Trophoblast cell (in vitro differentiated cells and primary cell): Measurements from ENCODE around the gene ZSCAN21.
"Not testable (repeated sequence)": the region's sequence is repeated elsewhere in the genome, so short reads cannot be mapped to it uniquely, and the experiment has no call there.

Experiments used
- DNase-seq, 2 donors: peaks; one replicate each; pipeline ENCODE4 v3.0.0-alpha.2; 2016
- H2AFZ ChIP-seq: 2 replicates; pipeline ENCODE4 v1.6.1; 2013; ENCODE audit warnings: low read length, moderate library complexity, mild to moderate bottlenecking; ENCODE audit not compliant: insufficient read depth, poor library complexity
- H2AK5ac ChIP-seq: 2 replicates; pipeline ENCODE4 v1.6.1; 2013; ENCODE audit warnings: mild to moderate bottlenecking, low read length
- H2BK120ac ChIP-seq: 2 replicates; pipeline ENCODE4 v1.6.1; 2013; ENCODE audit warnings: low read length, mild to moderate bottlenecking, moderate library complexity; ENCODE audit not compliant: insufficient read depth, poor library complexity
- H2BK12ac ChIP-seq: 2 replicates; pipeline ENCODE4 v1.6.1; 2013; ENCODE audit warnings: mild to moderate bottlenecking, low read length, moderate library complexity
- H2BK5ac ChIP-seq: 2 replicates; pipeline ENCODE4 v1.6.1; 2013; ENCODE audit warnings: low read length, low read depth, moderate library complexity, mild to moderate bottlenecking; ENCODE audit not compliant: poor library complexity
- H3K14ac ChIP-seq: 2 replicates; pipeline ENCODE4 v1.6.1; 2013; ENCODE audit warnings: mild to moderate bottlenecking, low read length
- H3K18ac ChIP-seq: 2 replicates; pipeline ENCODE4 v1.6.1; 2013; ENCODE audit warnings: mild to moderate bottlenecking, low read length
- H3K23ac ChIP-seq: 2 replicates; pipeline ENCODE4 v1.6.1; 2013; ENCODE audit warnings: low read length
- H3K27ac ChIP-seq: 2 replicates; pipeline ENCODE4 v1.5.1; 2013; ENCODE audit warnings: low read depth, mild to moderate bottlenecking, inconsistent platforms, low read length, moderate library complexity
- H3K27me3 ChIP-seq: 2 replicates; pipeline ENCODE4 v1.6.1; 2013; ENCODE audit warnings: inconsistent platforms, mild to moderate bottlenecking, low read length, moderate library complexity; ENCODE audit not compliant: insufficient read depth
- H3K36me3 ChIP-seq, 2 experiments: 1 replicate in 1 of 2; 2 replicates in 1 of 2; pipeline ENCODE4 v1.6.1; 2013; ENCODE audit warnings: low read length in 2 of 2, mild to moderate bottlenecking in 2 of 2, moderate library complexity in 1 of 2; ENCODE audit not compliant: insufficient read depth in 2 of 2, control insufficient read depth in 1 of 2
- H3K4ac ChIP-seq: 2 replicates; pipeline ENCODE4 v1.6.1; 2013; ENCODE audit warnings: low read depth, mild to moderate bottlenecking, low read length, moderate library complexity
- H3K4me1 ChIP-seq, 2 experiments: 1 replicate in 1 of 2; 2 replicates in 1 of 2; pipeline ENCODE4 v1.6.1; 2013; ENCODE audit warnings: low read length in 2 of 2, mild to moderate bottlenecking in 2 of 2, moderate library complexity in 1 of 2; ENCODE audit not compliant: insufficient read depth in 2 of 2, control insufficient read depth in 1 of 2
- H3K4me2 ChIP-seq: 2 replicates; pipeline ENCODE4 v1.6.1; 2013; ENCODE audit warnings: inconsistent platforms, mild to moderate bottlenecking, low read length, moderate library complexity
- H3K4me3 ChIP-seq: 2 replicates; pipeline ENCODE4 v1.5.1; 2013; ENCODE audit warnings: mild to moderate bottlenecking, low read depth, low read length, inconsistent platforms
- H3K79me1 ChIP-seq: one replicate; pipeline ENCODE4 v1.6.1; 2013; ENCODE audit warnings: low read length
- H3K79me2 ChIP-seq: 2 replicates; pipeline ENCODE4 v1.6.1; 2013; ENCODE audit warnings: low read length, mild to moderate bottlenecking; ENCODE audit not compliant: control insufficient read depth, insufficient read depth, poor library complexity
- H3K9ac ChIP-seq: 2 replicates; pipeline ENCODE4 v1.6.1; 2013; ENCODE audit warnings: mild to moderate bottlenecking, low read length
- H3K9me3 ChIP-seq: 2 replicates; pipeline ENCODE4 v1.6.1; 2013; ENCODE audit warnings: low read depth, mild to moderate bottlenecking, control low read depth, inconsistent platforms, low read length; ENCODE audit not compliant: insufficient read depth
- H4K12ac ChIP-seq: 2 replicates; pipeline ENCODE4 v1.6.1; 2013; ENCODE audit warnings: low read depth, mild to moderate bottlenecking, low read length, moderate library complexity
- H4K8ac ChIP-seq: 2 replicates; pipeline ENCODE4 v1.6.1; 2013; ENCODE audit warnings: low read depth, mild to moderate bottlenecking, low read length, moderate library complexity
- H4K91ac ChIP-seq: one replicate; pipeline ENCODE4 v1.6.1; 2013; ENCODE audit warnings: low read depth, mild to moderate bottlenecking, low read length, moderate library complexity
- WGBS: extraction: QIAGEN DNeasy Blood & Tissue Kit; methylation state at CpG from one replicate; pipeline ENCODE4 v1.1.7; 2013; ENCODE audit warnings: missing lambda C conversion rate; ENCODE audit not compliant: insufficient read length, insufficient coverage; ENCODE audit errors: extremely low coverage; 5-methylcytosine and 5-hydroxymethylcytosine counted together

Gene ZSCAN21

GRCh38 chr7:100012385-100013327 is 36.9 kb upstream of the ZSCAN21 start:
- no CpG with 5 or more reads among the region's 14 CpGs for WGBS
- H3K36me3 ChIP-seq, DNase-seq, H3K9ac ChIP-seq, H3K18ac ChIP-seq, H3K27ac ChIP-seq, H2BK5ac ChIP-seq, H3K79me2 ChIP-seq, H4K8ac ChIP-seq, H3K27me3 ChIP-seq, H4K91ac ChIP-seq, H3K79me1 ChIP-seq, H3K4me1 ChIP-seq, H3K4me2 ChIP-seq, H3K14ac ChIP-seq, H3K4me3 ChIP-seq, H4K12ac ChIP-seq, H3K4ac ChIP-seq, H2BK12ac ChIP-seq, H2AFZ ChIP-seq, H2BK120ac ChIP-seq, H3K9me3 ChIP-seq, H2AK5ac ChIP-seq, H3K23ac ChIP-seq: not testable (repeated sequence)

GRCh38 chr7:100013328-100013676 is 36.3 kb upstream of the ZSCAN21 start:
- H2AK5ac ChIP-seq: no peak overlapping the region
- H3K9me3 ChIP-seq: no peaks in the 10 kb centered on the region
- H3K4me2 ChIP-seq: no peak overlapping the region
- no peak overlapping the region for H3K18ac ChIP-seq
- H3K9ac ChIP-seq: no peak overlapping the region
- H3K36me3 ChIP-seq: no peaks in the 10 kb centered on the region
- no peaks in the 10 kb centered on the region for H3K27me3 ChIP-seq
- peaks cover 9% of the 10 kb centered on the region for H3K79me2 ChIP-seq
- H4K91ac ChIP-seq: no peak overlapping the region
- H3K14ac ChIP-seq: no peak overlapping the region
- no peak overlapping the region for H2BK5ac ChIP-seq
- no peak overlapping the region for H4K12ac ChIP-seq
- no peak for DNase-seq
- H4K8ac ChIP-seq: no peak overlapping the region
- no CpG with 5 or more reads among the region's 3 CpGs for WGBS
- no peak overlapping the region for H3K4me3 ChIP-seq
- no peak overlapping the region for H3K23ac ChIP-seq
- no peak overlapping the region for H2AFZ ChIP-seq
- H3K4ac ChIP-seq: no peak overlapping the region
- no peak overlapping the region for H2BK120ac ChIP-seq
- peaks cover 7% of the 10 kb centered on the region for H3K79me1 ChIP-seq
- H3K4me1 ChIP-seq: peaks cover 4 to 6% of the 10 kb centered on the region in 2 experiments
- H2BK12ac ChIP-seq: no peak overlapping the region
- no peak overlapping the region for H3K27ac ChIP-seq

DNA sequence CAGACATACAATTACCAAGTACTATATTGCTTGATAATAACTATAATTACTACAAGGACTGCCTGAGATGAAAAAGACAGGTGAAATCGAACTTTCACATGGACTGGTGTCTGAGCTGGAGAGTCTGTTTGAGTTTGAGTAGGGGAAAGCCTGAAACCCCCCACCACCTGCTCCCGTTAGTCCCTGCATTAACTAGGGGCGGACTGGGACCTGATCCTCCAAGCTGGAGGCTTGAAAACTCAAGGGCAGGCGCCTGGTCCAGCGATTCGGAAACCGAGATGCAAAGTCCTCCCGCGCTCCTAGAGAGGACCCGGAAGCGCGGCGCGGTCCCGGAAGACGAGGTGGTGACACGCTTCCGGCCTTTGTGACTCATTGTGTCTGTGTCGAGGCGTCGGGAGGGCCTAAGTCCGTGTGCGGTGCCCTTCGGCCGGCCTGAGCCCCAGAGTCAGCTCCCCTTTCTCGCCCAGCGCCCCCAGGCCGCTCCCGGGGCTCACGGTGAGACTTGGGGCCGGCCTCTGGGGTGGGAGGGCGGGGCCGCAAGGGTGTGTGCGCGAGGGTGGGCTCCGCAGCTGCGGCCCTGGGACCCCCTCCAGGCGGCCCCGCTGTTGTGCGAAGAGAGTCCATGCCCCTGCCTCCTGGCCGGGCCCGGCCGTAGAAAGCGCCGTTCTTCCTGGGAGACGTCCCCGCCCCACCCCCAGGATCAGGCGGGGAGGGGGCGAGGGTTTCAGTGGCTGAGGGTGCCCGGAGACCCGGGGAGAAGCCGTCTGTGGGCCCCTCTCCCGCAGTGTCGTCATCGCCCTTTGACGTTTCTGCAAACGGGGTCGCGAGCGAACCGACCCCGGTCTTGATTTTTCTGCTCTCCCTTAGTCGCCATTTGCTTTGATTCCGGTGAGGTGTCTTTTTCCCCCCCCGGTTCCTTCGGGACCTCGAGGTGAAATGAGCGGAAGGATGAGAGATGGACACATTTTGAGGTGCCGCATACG is 34.1 kb upstream of the ZSCAN21 start, which contains the start of gene ZKSCAN1:
ZKSCAN1 (plus strand) TSS at position 365 of the 983 bp plus-strand sequence. CDS start 7,911 bp downstream, outside the sequence.
- Histone ChIP-seq H4K12ac (peak within 1 kb of the TSS; percentile 99), H3K18ac (peak within 1 kb of the TSS; percentile 92), H3K23ac (no peak within 1 kb of the TSS), H4K91ac (peak within 1 kb of the TSS; percentile 98), H3K9ac (peak within 1 kb of the TSS; percentile 99), H2BK120ac (peak within 1 kb of the TSS; percentile 92), H3K14ac (peak within 1 kb of the TSS; percentile 98), H2BK5ac (peak within 1 kb of the TSS; percentile 80), H2BK12ac (no peak within 1 kb of the TSS), H3K4ac (peak within 1 kb of the TSS; percentile 100), H3K9me3 (no peaks in the 10 kb centered on the region), H3K27ac (no peak within 1 kb of the TSS), H4K8ac (peak within 1 kb of the TSS; percentile 99), H3K4me2 (peak within 1 kb of the TSS; percentile 78), H3K79me2 (peaks cover 9% of the 10 kb centered on the region), H3K36me3 (peaks cover 0 to 4% of the 10 kb centered on the region in 2 experiments), H2AK5ac (peak within 1 kb of the TSS; percentile 97), H3K27me3 (no peaks in the 10 kb centered on the region), H3K4me3 (peak within 1 kb of the TSS; percentile 94), H2AFZ (peak within 1 kb of the TSS; percentile 61), H3K79me1 (peaks cover 7% of the 10 kb centered on the region), H3K4me1 (no peaks in the 10 kb centered on the region)
- no CpG with 5 or more reads among the region's 70 CpGs for WGBS
- DNase-seq: peak; percentile 90 to 97

DNA sequence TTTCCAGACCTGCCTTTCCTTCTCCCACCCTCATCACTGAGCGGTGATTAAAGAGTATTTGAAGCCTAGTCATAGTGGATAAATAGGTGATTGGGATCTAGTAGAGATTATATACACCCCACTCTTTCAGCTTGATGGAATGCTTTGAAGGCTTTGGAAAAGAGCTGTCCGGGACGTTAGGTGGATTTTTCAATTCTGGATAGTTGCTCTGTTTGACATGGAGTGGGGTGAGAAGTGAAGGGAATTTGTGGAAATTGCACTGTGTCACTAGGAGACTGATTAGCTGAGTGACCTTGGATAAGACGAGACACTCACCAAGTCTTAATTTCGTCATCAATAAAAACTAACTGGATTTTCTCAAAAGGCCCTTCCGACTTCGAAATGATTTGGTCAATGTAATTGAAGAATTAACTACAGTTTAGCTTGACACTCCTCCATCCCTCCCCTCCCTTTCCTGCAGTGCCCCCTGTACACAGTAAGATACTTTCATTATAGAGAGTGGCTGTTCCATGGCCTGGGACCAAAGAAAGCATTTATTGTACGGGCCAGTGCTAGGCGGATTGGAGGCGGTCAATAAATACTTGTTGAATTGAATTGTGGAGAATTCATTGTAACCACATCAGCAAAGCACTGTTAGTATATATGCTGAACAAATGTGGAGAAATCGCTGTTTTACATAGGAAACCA is 33.2 kb upstream of the ZSCAN21 start:
- no peaks in the 10 kb centered on the region for H3K9me3 ChIP-seq
- no CpG with 5 or more reads among the region's 11 CpGs for WGBS
- H2BK120ac ChIP-seq: peak overlapping the region; percentile 92
- H3K27me3 ChIP-seq: no peaks in the 10 kb centered on the region
- H3K23ac ChIP-seq: no peak overlapping the region
- peak overlapping the region; percentile 92 for H3K18ac ChIP-seq
- H4K12ac ChIP-seq: no peak overlapping the region
- H3K4me1 ChIP-seq: no peaks in the 10 kb centered on the region
- H3K27ac ChIP-seq: no peak overlapping the region
- H3K9ac ChIP-seq: peak overlapping the region; percentile 99
- H3K36me3 ChIP-seq: peaks cover 0 to 4% of the 10 kb centered on the region in 2 experiments
- no peak overlapping the region for H2BK5ac ChIP-seq
- H4K91ac ChIP-seq: peak overlapping the region; percentile 98
- H3K4ac ChIP-seq: peak overlapping the region; percentile 100
- H3K4me3 ChIP-seq: peak overlapping the region; percentile 94
- H3K14ac ChIP-seq: peak overlapping the region; percentile 98
- peaks cover 9% of the 10 kb centered on the region for H3K79me2 ChIP-seq
- peak overlapping the region; percentile 78 for H3K4me2 ChIP-seq
- H3K79me1 ChIP-seq: peaks cover 7% of the 10 kb centered on the region
- H2AK5ac ChIP-seq: peak overlapping the region; percentile 97
- peak overlapping the region; percentile 99 for H4K8ac ChIP-seq
- H2BK12ac ChIP-seq: no peak overlapping the region
- peak overlapping the region; percentile 20 for H2AFZ ChIP-seq
- DNase-seq: no peak
